Natural killer cell treated with Interleukin-12 subunit alpha and Interleukin-12 subunit beta and Interleukin-15 and Interleukin-18, amount 100 ng/mL, for 72 hours (primary cell): ENCODE data around the gene KLHDC7A. TPM values are rescaled to one million over a fixed set of nuclear protein-coding genes. Genes with fewer than 3 reads are reported as not detected.
A peak's percentile ranks its signal among the peaks of the same experiment; 100 is the strongest.

Experiments used
- ATAC-seq, 2 donors: fragments of 150-1000 bp; cut with Tn5 transposase in 1 of 2; sonication (Bioruptor Pico), chemical (Tn5 transposase) in 1 of 2; 2 replicates each; pipeline ENCODE4 v1.10.0; 2021
- DNase-seq: peaks from one replicate; pipeline ENCODE4 v3.0.0; 2022; ENCODE audit warnings: low spot score
- H3K27ac Mint-ChIP-seq, 2 donors: 1 replicate in 1 of 2; 2 replicates in 1 of 2; pipeline ENCODE4 v1.8.0; 2022; ENCODE audit warnings: mixed read lengths in 2 of 2, mild to moderate bottlenecking in 1 of 2, moderate library complexity in 1 of 2
- H3K27me3 Mint-ChIP-seq, 2 donors: 1 replicate in 1 of 2; 2 replicates in 1 of 2; pipeline ENCODE4 v1.8.0; 2022; ENCODE audit warnings: mixed read lengths in 2 of 2
- H3K36me3 Mint-ChIP-seq: one replicate; pipeline ENCODE4 v1.8.0; 2022; ENCODE audit warnings: mixed read lengths
- H3K4me1 Mint-ChIP-seq, 2 donors: 1 replicate in 1 of 2; 2 replicates in 1 of 2; pipeline ENCODE4 v1.8.0; 2022; ENCODE audit warnings: low read depth in 2 of 2, mixed read lengths in 2 of 2, mild to moderate bottlenecking in 1 of 2
- H3K4me3 Mint-ChIP-seq: one replicate; pipeline ENCODE4 v1.8.0; 2022; ENCODE audit warnings: mixed read lengths
- H3K9me3 Mint-ChIP-seq: 2 replicates; pipeline ENCODE4 v1.8.0; 2022; ENCODE audit warnings: mixed read lengths
- total RNA-seq, 2 donors: library from RNA; stranded (reverse); gene quantifications; one replicate each; pipeline ENCODE4 v1.2.3, GENCODE V29; 2022

KLHDC7A gene
- total RNA-seq, 2 donors from 2014 or later, result 0.17 TPM; not detected in 1

DNA sequence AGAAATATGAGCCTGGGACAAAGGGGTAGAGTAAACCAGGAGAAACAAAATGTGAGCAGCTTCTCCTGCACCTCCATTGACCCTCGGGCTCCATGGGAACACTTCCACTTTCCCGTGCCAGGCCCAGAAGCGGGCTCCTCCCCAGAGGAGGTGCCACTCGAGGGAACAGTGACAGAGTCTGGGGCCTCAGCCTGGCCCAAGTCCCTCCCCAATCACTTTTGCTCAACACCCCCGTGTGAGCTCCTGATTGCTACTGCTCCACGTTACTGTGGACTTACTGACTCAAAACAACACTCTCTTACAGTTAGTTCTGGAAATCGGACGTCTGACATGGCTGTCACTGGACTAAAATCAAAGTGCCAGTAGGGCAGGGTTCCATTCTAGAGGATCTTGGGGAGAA is 17.7 kb upstream of the KLHDC7A start:
- no peak for ATAC-seq
- Mint-ChIP-seq H3K9me3 (no peaks in the 10 kb centered on the region), H3K27ac (no peak overlapping the region), H3K27me3 (peaks cover 20 to 23% of the 10 kb centered on the region in 2 donors), H3K4me1 (no peaks in the 10 kb centered on the region), H3K36me3 (no peaks in the 10 kb centered on the region), H3K4me3 (no peak overlapping the region)
- DNase-seq, result no peak

- Mint-ChIP-seq H3K27ac (no peak overlapping the region), H3K9me3 (no peaks in the 10 kb centered on the region), H3K4me3 (no peak overlapping the region), H3K4me1 (no peaks in the 10 kb centered on the region), H3K36me3 (no peaks in the 10 kb centered on the region), H3K27me3 (peaks cover 21 to 22% of the 10 kb centered on the region in 2 donors)
- ATAC-seq (no peak), DNase-seq (no peak)
Measured at GRCh38 chr1:18463984-18464664, 16.6 kb upstream of the KLHDC7A start.

- Mint-ChIP-seq H3K9me3 (no peaks in the 10 kb centered on the region), H3K4me3 (no peak overlapping the region), H3K36me3 (no peaks in the 10 kb centered on the region), H3K27ac (no peak overlapping the region), H3K4me1 (no peaks in the 10 kb centered on the region), H3K27me3 (peaks cover 16 to 20% of the 10 kb centered on the region in 2 donors)
- no peak for DNase-seq
- no peak for ATAC-seq
Measured at GRCh38 chr1:18464665-18465050, 16.1 kb upstream of the KLHDC7A start.

DNA sequence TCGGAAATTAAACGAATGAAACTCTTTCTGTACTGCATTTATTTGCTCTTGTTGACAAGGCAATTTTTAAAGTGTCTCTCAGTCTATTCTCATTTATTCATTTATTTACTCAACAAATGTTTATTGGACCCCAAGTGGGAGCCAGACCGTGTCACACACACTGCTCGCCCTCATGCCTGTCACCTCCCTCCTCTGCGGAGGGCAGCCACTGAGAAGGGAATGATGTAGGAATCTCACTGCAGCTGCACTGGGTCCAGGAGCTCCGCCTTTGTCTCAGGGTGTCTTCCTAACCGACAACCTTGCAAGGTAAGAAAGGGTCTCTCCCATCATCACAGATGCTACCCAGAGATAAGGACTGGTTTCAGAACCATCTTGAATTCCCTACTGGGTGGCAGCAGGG is 14.1 kb upstream of the KLHDC7A start:
- no peak for ATAC-seq
- DNase-seq, result no peak
- Mint-ChIP-seq H3K9me3 (no peaks in the 10 kb centered on the region), H3K27me3 (peaks cover 0 to 12% of the 10 kb centered on the region in 2 donors), H3K27ac (peak overlapping the region in 1 of 2 donors; percentile 52), H3K4me3 (no peak overlapping the region), H3K4me1 (no peaks in the 10 kb centered on the region), H3K36me3 (no peaks in the 10 kb centered on the region)

DNA sequence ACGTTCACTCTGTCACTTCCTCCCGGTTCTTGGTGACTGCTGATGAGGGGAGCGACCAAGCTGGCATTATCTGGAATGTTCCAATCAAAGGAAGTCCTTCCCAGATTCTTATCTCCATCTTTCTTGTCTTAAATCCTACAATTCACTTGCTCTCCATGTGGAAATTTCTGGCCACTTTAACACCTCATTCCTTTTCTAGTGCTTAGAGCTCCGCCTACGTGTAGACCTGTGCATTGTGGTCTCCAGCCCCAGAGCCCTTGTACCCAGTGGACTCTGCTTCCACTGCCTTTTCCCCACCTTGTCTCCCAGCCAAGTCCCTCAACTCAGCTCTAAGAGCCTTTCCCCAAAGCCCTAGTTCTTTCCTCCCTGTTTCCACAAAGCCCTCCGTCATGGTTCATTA is 12.2 kb upstream of the KLHDC7A start:
- Mint-ChIP-seq H3K27me3 (peaks cover 0 to 16% of the 10 kb centered on the region in 2 donors), H3K4me3 (no peak overlapping the region), H3K36me3 (no peaks in the 10 kb centered on the region), H3K4me1 (no peaks in the 10 kb centered on the region), H3K9me3 (no peaks in the 10 kb centered on the region), H3K27ac (no peak overlapping the region)
- DNase-seq (no peak), ATAC-seq (no peak)

DNA sequence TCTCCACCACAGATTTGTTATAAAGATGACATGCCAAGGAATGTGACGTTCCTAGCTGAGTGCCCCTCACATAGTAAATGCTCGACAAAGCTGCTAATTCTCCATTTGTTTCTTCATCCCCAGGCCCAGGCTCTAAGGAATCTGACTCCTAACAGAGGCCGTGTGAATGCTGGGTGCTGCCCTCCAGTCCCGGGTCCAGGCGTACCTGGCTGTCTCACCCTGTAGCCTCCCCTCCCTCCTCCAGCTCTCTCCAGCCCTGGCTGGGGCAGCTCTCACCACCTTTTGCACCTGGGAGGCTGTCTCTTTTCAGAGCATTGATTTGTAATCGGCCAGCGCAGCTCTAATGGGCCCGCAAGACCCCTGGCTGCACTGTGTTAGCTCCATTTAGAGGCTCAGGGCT is 11.2 kb upstream of the KLHDC7A start:
- Mint-ChIP-seq H3K36me3 (no peaks in the 10 kb centered on the region), H3K27ac (no peak overlapping the region), H3K9me3 (no peaks in the 10 kb centered on the region), H3K27me3 (peaks cover 5 to 18% of the 10 kb centered on the region in 2 donors), H3K4me3 (no peak overlapping the region), H3K4me1 (no peaks in the 10 kb centered on the region)
- DNase-seq (no peak), ATAC-seq (peak in 1 of 2 donors; percentile 8)

- ATAC-seq (no peak), DNase-seq (no peak)
- Mint-ChIP-seq H3K36me3 (no peaks in the 10 kb centered on the region), H3K4me3 (no peak overlapping the region), H3K27me3 (peaks cover 9 to 18% of the 10 kb centered on the region in 2 donors), H3K9me3 (no peaks in the 10 kb centered on the region), H3K4me1 (no peaks in the 10 kb centered on the region), H3K27ac (no peak overlapping the region)
Measured at GRCh38 chr1:18470671-18471355, 9.9 kb upstream of the KLHDC7A start.

GRCh38 chr1:18473195-18473815 is 7.4 kb upstream of the KLHDC7A start:
- peaks cover 5 to 6% of the 10 kb centered on the region in 2 donors for H3K4me1 Mint-ChIP-seq
- DNase-seq (no peak), ATAC-seq (no peak)
- H3K27ac Mint-ChIP-seq, result no peak overlapping the region
- H3K9me3 Mint-ChIP-seq, result no peaks in the 10 kb centered on the region
- no peak overlapping the region for H3K4me3 Mint-ChIP-seq
- no peaks in the 10 kb centered on the region for H3K36me3 Mint-ChIP-seq
- peaks cover 20 to 21% of the 10 kb centered on the region in 2 donors for H3K27me3 Mint-ChIP-seq

DNA sequence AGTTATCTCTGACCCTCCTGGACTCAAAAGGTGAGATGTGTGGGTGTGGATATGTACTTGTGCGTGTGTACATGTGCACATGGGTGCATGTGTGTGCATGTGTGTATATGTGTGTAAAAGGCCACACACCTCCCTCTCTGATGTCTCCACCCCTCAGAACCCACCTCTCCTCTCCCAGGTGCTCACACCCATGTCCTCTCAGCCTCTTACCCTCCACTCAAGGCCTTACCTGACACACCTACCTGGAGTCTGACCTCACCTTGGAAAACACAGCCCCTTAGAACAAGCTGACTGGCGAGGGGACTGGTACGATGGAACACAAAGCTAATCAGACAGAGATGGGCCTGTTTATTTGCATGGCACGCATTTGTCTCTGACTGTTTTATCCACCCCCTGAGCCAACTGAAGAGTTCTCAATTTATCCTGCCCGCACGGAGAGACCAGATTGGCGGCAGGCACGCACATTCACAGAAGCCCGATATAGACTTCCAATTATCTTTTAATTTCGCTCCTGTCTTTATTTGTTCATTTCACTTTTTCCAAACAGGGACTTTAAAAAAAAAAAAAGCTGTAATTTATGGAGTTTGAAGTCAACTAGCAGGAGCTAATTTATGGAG is 6.1 kb upstream of the KLHDC7A start:
- Mint-ChIP-seq H3K27ac (no peak overlapping the region), H3K36me3 (no peaks in the 10 kb centered on the region), H3K9me3 (no peaks in the 10 kb centered on the region), H3K27me3 (peaks cover 15 to 20% of the 10 kb centered on the region in 2 donors), H3K4me1 (peaks cover 5 to 6% of the 10 kb centered on the region in 2 donors), H3K4me3 (no peak overlapping the region)
- no peak for DNase-seq
- ATAC-seq, result no peak

DNA sequence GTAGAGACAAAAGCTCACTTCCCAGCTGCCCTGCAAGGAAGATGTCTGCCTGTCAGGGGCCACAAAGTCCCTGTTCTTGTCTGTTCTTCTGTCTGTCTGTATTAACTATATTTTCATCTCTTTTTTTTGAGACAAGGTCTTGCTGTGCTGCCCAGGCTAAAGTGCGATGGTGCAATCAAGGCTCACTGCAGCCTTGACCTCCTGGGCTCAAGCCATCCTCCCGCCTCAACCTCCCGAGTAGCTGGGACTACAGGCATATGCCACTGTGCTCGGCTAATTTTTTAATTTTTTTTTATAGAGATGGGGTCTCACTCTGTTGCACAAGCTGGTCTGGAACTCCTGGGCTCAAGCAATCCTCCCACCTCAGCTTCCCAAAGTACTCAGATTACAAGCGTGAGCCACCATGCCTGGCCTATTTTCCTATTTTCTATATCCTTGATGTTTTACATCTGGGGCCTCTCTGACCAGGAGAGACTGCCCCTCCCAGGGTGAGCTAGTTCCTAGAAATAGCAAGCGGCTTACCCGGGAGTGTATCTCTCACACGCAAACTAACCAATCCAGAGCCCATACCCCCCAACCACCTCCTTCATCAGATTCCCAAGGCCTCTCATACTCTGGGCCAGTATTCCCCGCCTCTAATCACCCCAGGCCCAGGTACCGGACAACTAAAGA is 5.4 kb upstream of the KLHDC7A start:
- ATAC-seq (no peak), DNase-seq (no peak)
- Mint-ChIP-seq H3K27ac (no peak overlapping the region), H3K27me3 (peaks cover 15 to 20% of the 10 kb centered on the region in 2 donors), H3K36me3 (no peaks in the 10 kb centered on the region), H3K9me3 (no peaks in the 10 kb centered on the region), H3K4me3 (no peak overlapping the region), H3K4me1 (peaks cover 5 to 6% of the 10 kb centered on the region in 2 donors)

- no peak for ATAC-seq
Measured at GRCh38 chr1:18479454-18479853, 1.3 kb upstream of the KLHDC7A start.

DNA sequence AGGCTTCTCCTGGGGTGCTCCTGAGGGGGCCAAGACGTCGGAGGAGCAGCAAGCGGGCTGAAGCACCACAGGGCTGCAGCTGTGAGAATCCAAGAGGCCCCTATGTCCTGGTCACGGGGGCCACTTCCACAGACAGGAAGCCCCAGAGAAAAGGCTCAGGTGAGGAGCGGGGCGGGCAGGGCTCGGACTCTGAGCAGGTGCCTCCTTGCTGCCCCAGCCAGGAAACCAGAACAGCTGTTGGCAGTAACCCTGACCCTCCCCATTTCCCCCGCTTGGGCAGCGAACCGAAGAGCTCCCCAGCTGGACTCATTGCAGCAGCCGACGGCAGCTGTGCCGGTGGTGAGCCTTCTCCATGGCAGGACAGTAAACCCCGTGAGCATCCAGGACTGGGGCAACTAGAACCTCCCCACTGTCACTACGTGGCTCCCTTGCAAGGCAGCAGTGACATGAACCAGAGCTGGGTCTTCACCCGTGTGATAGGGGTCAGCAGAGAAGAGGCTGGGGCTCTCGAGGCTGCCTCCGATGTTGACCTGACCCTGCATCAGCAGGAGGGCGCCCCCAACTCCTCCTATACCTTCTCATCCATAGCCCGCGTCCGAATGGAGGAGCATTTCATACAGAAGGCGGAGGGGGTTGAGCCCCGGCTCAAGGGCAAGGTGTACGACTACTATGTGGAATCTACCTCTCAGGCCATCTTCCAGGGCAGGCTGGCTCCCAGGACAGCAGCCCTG is 625 bp downstream of the KLHDC7A start:
- Mint-ChIP-seq H3K4me3 (no peak overlapping the region), H3K27me3 (peaks cover 6% of the 10 kb centered on the region in 2 donors), H3K4me1 (peaks cover 4 to 5% of the 10 kb centered on the region in 2 donors), H3K9me3 (no peaks in the 10 kb centered on the region), H3K36me3 (no peaks in the 10 kb centered on the region), H3K27ac (no peak overlapping the region)
- ATAC-seq (no peak), DNase-seq (no peak)

More at GRCh38 chr1:18479454-18479853, 1.3 kb upstream of the KLHDC7A start:
- H3K27me3 Mint-ChIP-seq, result peaks cover 8 to 16% of the 10 kb centered on the region in 2 donors
- no peak overlapping the region for H3K4me3 Mint-ChIP-seq
- H3K36me3 Mint-ChIP-seq, result no peaks in the 10 kb centered on the region
- peaks cover 5 to 6% of the 10 kb centered on the region in 2 donors for H3K4me1 Mint-ChIP-seq
- H3K9me3 Mint-ChIP-seq, result no peaks in the 10 kb centered on the region
- H3K27ac Mint-ChIP-seq, result peak overlapping the region in 1 of 2 donors; percentile 39
- DNase-seq, result no peak
